NCI-H2196 treated with DMSO at 0.1 percent for 48 hours (cell line): ENCODE data around the gene SMIM29.
"Not testable (repeated sequence)": the region's sequence is repeated elsewhere in the genome, so short reads cannot be mapped to it uniquely, and the experiment has no call there.

Experiments used
- DNase-seq: peaks from one replicate; lab custom pipeline; 2025; ENCODE audit not compliant: unreplicated experiment; lab: John Stamatoyannopoulos, UW

Gene SMIM29

GRCh38 chr6:34269132-34269531, 20.3 kb upstream of the SMIM29 start:
- not testable (repeated sequence) for DNase-seq

DNA sequence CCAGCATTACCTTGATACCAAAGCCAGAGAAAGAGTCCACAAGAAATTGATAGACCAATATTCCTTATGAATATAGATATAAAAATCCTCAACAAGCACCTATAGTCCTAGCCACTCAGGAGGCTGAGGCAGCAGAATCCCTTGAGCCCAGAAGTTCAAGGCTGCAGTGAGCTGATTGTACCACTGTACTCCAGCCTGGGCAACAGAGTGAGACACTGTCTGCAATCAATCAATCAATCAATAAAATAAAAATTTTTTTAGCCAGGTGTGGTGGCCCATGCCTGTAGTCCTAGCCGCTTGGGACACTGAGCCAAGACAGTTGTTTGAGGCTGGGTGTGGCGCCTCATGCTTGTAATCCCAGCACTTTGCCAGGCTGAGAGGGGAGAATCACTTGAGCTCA, 18.9 kb upstream of the SMIM29 start:
- no peak for DNase-seq

- DNase-seq, result not testable (repeated sequence)
Measured at GRCh38 chr6:34263484-34263883, 14.7 kb upstream of the SMIM29 start.

DNA sequence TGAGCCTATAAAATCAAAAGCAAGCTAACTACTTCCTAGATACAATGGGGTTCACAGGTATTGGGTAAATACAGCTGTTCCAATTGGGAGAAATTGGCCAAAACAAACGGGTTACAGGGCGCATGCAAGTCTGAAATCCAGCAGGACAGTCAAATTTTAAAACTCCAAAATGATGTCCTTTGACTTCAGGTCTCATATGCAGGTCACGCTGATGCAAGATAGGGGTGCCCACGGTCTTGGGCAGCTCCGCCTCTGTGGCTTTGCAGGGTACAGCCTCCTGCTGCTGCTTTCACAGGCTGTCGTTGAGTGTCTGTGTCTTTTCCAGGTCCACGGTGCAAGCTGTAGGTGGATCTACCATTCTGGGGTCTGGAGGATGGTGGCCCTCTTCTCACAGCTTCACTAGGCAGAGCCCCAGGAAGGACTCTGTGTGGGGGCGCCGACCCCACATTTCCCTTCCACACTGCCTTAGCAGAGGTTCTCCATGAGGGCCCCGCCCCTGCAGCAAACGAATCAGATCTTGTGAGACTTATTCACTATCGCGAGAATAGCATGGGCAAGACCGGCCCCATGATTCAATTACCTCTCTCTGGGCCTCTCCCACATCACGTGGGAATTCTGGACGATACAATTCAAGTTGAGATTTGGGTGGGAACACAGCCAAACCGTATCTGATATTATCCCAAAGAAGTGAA, 11.9 kb upstream of the SMIM29 start:
- no peak for DNase-seq

DNA sequence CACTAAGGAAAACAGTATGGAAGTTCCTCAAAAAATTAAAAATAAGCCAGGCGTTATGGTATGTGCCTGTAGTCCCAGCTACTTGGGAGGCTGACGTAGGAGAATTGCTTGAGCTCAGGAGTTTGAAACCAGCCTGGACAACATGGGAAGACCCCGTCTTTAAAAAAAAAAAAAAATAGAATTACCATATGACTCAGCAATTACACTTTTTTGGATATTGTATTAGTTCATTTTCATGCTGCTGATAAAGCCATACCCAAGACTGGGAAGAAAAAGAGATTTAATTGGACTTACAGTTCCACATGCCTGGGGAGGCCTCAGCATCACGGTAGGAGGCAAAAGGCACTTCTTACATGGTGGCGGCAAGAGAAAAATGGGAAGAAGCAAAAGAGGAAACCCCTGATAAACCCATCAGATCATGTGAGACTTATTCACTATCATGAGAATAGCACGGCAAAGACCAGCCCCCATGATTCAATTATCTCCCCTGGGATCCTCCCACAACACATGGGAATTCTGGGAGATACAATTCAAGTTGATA, 10.8 kb upstream of the SMIM29 start:
- DNase-seq, result no peak

- DNase-seq, result not testable (repeated sequence)
Measured at GRCh38 chr6:34252395-34252794, 3.6 kb upstream of the SMIM29 start.

DNA sequence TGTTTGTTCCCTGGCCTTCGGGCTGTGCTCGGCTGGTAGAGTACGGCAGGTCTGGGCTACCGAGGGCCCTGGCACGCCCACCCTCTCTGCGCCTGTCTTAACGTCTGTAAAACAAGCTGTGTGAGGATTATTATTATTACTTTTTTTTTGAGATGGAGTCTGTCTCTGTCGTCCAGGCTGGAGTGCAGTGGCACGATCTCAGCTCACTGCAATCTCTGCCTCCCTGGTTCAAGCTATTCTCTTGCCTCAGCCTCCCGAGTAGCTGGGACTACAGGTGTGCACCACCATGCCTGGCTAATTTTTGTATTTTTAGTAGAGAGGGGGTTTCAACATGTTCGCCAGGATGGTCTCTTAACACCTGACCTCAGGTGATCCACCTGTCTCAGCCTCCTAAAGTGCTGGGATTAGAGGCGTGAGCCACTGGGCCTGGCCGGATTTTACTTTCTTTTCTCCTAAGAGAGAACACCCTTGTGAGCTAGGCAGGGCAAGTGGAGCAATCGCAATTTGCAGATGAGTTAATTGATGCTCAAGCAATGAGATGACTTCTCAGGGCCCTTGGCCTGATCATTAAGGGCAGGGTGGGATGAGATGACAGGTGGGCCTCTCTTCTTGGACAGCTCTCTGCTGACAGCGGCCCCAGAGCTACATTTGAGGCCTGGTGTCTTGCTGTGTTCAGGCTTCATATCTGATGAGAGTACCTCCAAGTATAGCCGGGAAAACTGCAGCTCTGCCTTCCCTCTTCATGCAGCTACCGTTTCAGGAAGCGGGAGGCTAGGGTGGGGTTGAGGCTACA, 859 bp upstream of the SMIM29 start:
- DNase-seq, result no peak

- DNase-seq, result no peak
Measured at GRCh38 chr6:34248198-34248726, 544 bp downstream of the SMIM29 start.

GRCh38 chr6:34247481-34248197, 1.2 kb downstream of the SMIM29 start:
- no peak for DNase-seq

DNA sequence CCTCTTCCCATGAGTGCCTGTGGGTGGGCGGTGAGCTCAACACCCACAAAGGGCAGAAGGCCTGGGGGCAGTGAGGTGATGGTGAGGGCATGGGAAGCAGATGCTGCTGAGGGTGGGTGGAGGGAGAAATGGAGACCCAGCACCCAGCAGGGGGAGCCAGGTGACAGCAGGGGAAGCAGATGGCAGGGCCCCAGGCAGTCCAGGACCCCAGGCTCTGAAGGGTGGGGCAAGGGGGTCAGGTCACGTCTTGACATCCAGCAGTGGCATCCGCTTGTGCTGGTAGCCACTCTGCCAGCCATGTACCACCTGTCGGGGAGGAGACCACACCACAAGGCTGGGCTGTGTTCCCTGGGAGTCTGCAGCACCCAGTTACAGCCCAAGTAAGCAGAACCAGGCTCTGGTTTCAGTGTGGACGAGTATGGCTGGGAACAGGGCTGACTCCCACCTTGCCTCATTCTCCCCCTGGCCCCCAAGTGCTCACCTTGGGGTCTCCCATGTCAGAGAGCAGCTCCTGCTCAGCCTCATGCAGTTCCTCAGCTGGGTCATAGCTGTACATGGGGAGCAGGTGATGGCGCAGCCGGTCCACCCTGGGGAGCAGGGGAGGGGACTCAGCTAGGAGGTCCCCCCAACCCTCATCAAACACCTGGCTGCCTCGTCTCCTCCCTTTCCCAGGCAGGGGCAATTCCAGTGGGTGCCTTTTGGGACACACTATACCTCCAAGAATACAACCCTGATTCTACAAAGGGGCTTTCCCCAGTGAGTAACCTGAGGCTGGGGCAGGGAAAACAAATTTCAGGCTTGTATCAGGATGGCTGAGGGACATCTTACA, 2.0 kb downstream of the SMIM29 start:
- DNase-seq, result no peak

DNA sequence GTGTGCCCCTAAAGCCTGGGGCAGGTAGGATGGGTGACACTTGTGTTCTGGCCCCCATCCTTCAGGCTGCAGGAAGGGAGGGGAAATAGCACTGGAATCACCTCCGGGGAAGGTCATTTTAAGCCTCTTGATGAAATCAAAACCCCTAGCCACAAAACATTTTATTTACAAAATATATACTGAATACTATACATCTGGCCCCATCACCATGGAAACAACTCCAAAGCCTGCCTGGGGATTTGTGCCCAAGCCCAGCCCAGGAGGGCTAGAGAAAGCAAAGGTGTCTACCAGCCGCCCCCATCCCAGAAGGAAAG, 2.6 kb downstream of the SMIM29 start:
- no peak for DNase-seq

GRCh38 chr6:34245761-34246140, 3.1 kb downstream of the SMIM29 start:
- not testable (repeated sequence) for DNase-seq

DNA sequence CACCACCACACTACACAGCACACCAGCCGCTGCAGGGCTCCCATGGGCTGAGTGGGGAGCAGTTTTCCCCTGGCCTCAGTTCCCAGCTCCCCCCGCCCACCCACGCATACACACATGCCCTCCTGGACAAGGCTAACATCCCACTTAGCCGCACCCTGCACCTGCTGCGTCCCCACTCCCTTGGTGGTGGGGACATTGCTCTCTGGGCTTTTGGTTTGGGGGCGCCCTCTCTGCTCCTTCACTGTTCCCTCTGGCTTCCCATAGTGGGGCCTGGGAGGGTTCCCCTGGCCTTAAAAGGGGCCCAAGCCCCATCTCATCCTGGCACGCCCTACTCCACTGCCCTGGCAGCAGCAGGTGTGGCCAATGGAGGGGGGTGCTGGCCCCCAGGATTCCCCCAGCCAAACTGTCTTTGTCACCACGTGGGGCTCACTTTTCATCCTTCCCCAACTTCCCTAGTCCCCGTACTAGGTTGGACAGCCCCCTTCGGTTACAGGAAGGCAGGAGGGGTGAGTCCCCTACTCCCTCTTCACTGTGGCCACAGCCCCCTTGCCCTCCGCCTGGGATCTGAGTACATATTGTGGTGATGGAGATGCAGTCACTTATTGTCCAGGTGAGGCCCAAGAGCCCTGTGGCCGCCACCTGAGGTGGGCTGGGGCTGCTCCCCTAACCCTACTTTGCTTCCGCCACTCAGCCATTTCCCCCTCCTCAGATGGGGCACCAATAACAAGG, 3.6 kb downstream of the SMIM29 start:
- not testable (repeated sequence) for DNase-seq

DNA sequence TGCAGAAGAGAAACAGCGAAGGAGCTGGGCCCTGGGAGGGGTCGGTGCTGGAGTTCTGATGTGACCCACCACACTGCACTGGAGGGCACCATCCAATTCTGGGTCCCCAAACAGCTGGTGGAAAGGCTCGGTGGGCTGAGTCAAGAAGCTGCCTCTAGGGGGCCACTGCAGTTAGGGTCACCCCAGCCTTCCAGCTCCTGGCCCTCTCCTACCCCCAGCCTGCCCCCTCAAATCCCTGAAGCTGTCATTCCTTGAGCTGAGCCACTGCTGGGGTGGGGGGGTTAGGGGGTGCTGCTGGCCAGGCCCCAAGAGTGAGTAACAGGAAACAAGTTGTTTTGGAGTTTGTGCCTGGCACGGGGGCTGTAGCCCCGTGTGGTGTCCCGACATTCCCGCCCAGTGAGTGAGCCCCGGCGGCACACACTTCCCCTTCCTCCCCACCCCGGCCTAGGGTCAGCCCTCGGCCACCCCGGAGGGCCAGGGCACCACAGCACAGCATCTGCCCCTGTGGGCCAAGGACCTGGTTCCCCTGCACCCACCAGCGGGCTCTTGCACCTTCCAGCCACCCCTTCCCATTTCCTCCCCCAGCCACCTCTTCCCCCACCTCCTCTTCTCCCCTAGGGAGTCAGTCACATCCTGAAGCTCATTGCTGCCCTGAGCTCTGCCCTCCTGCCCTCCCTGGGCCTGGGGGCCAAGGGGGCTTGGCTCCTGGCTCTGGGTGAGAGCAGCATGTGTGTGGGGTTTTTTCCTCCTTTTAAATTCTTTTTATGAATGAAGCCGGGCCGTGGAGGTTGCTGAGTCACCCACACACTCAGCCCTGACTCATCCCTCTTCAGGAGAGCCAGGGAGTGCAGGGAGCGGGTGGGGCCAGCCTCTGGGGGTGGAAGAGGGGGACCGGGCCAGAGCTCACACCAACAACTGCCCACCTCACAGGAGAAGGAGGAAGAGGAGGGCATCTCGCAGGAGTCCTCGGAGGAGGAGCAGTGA, 4.6 kb downstream of the SMIM29 start:
- no peak for DNase-seq

DNA sequence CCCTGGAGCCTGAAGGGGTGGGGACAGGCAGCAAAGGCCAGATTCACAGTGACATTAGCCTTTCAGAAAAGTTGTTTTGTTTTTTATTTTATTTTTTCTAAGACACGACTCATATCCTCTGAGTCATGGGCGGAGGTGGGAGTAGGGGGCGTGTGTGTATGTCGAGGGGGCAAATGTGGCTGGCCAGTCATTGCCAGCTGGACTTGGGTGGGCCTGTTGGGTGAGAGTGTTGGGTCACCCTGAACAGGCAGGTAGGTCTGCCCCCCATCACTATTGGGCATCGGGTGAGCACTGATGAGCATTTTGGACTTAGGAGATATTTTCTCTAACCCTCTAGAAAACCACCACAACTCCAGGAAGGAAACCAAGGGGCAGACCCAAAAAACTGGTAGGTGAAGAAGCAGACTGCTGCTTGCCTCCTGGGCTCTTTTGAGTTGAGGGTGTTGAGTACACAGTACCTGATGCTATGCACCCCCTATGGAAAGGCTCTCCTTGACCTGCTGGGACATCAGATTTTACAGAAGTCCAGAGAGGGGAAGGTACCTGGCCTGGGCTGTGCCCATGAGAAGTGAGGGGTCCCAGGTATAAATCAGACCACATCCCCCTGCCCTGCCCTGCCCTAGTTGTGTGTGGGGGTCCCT, 5.6 kb downstream of the SMIM29 start:
- no peak for DNase-seq

GRCh38 chr6:34242252-34243130, 6.3 kb downstream of the SMIM29 start:
- no peak for DNase-seq
